IMR-90 (cell line): ENCODE results near the gene PSMD4. TPM values are rescaled to one million over a fixed set of nuclear protein-coding genes. Genes with fewer than 3 reads are reported as not detected.

Experiments
- ATAC-seq: fragments of 200-7000 bp; cut with Tn5 transposase; 2 replicates; pipeline ENCODE4 v1.9.1; 2020; ENCODE audit warnings: low read depth, mild to moderate bottlenecking, moderate library complexity
- BruUV-seq: library from RNA; stranded (reverse); fragments of 400-500 nt; replicated peaks from 2 replicates; lab custom pipeline; 2021; lab: Mats Ljungman, UMichigan
- CTCF ChIA-PET: fragments of 300-600 bp; formaldehyde crosslinking; extraction: SDS; loops from one replicate; lab custom pipeline; 2021; ENCODE audit warnings: antibody characterized with exemption; lab: Yijun Ruan, JAX
- POLR2A ChIA-PET: fragments of 300-600 bp; sonication (Branson Sonifier 250); formaldehyde crosslinking; loops from one replicate; lab custom pipeline; 2022; ENCODE audit warnings: antibody characterized with exemption; ENCODE audit not compliant: unreplicated experiment; lab: Charles Lee
- DNase-seq: peaks from one replicate; pipeline ENCODE4 v3.0.0; 2013
- H2AFZ ChIP-seq: replicated peaks from 2 replicates; pipeline ENCODE3; 2013; ENCODE audit warnings: low read length, mild to moderate bottlenecking; ENCODE audit not compliant: poor library complexity
- H2AK5ac ChIP-seq: 2 replicates; pipeline ENCODE4 v1.6.1; 2013; ENCODE audit warnings: low read depth, low read length, inconsistent platforms
- H2AK9ac ChIP-seq: replicated peaks from 2 replicates; pipeline ENCODE3; 2013; ENCODE audit warnings: mild to moderate bottlenecking, low read depth, low read length, moderate library complexity; ENCODE audit not compliant: poor library complexity
- H2BK120ac ChIP-seq: 2 replicates; pipeline ENCODE4 v1.6.1; 2013; ENCODE audit warnings: low read depth, low read length, inconsistent platforms
- H2BK15ac ChIP-seq: 3 replicates; pipeline ENCODE4 v1.6.1; 2013; ENCODE audit warnings: low read depth, low read length, inconsistent platforms
- H2BK20ac ChIP-seq: 2 replicates; pipeline ENCODE4 v1.6.1; 2013; ENCODE audit warnings: low read depth, mild to moderate bottlenecking, inconsistent platforms, low read length, moderate library complexity
- H2BK5ac ChIP-seq: 2 replicates; pipeline ENCODE4 v1.6.1; 2013; ENCODE audit warnings: mild to moderate bottlenecking, low read depth, low read length, inconsistent platforms; ENCODE audit not compliant: poor library complexity, severe bottlenecking
- H3K14ac ChIP-seq: replicated peaks from 2 replicates; pipeline ENCODE4 v1.6.1; 2013; ENCODE audit warnings: low read depth, low read length, inconsistent platforms
- H3K18ac ChIP-seq: 2 replicates; pipeline ENCODE4 v1.6.1; 2013; ENCODE audit warnings: low read depth, low read length, control low read depth
- H3K23ac ChIP-seq: 2 replicates; pipeline ENCODE4 v1.6.1; 2013; ENCODE audit warnings: low read depth, low read length, inconsistent platforms
- H3K27ac ChIP-seq: 2 replicates; pipeline ENCODE4 v1.5.1; 2013; ENCODE audit warnings: mild to moderate bottlenecking, control low read depth, low read length; ENCODE audit not compliant: insufficient read depth
- H3K27me3 ChIP-seq: 2 replicates; pipeline ENCODE4 v1.6.1; 2013; ENCODE audit warnings: low read length; ENCODE audit not compliant: control insufficient read depth, insufficient read depth
- H3K36me3 ChIP-seq: 2 replicates; pipeline ENCODE4 v1.6.1; 2013; ENCODE audit warnings: low read length, mixed read lengths; ENCODE audit not compliant: control insufficient read depth, insufficient read depth
- H3K4ac ChIP-seq: 2 replicates; pipeline ENCODE4 v1.6.1; 2013; ENCODE audit warnings: low read depth, low read length, inconsistent platforms
- H3K4me1 ChIP-seq: 2 replicates; pipeline ENCODE4 v1.6.1; 2013; ENCODE audit warnings: low read length, mixed read lengths; ENCODE audit not compliant: control insufficient read depth, insufficient read depth
- H3K4me2 ChIP-seq: 2 replicates; pipeline ENCODE4 v1.6.1; 2013; ENCODE audit warnings: low read depth, mild to moderate bottlenecking, control low read depth, low read length, moderate library complexity
- H3K4me3 ChIP-seq: 2 replicates; pipeline ENCODE4 v1.5.1; 2013; ENCODE audit warnings: low read depth, mild to moderate bottlenecking, control low read depth, low read length, moderate library complexity; ENCODE audit not compliant: insufficient read depth
- H3K56ac ChIP-seq: 2 replicates; pipeline ENCODE4 v1.6.1; 2013; ENCODE audit warnings: low read length, inconsistent platforms; ENCODE audit not compliant: insufficient read depth; ENCODE audit errors: extremely low read depth
- H3K79me1 ChIP-seq, 2 experiments: 2 replicates each; pipeline ENCODE4 v1.6.1; 2013; ENCODE audit warnings: low read length in 2 of 2, inconsistent platforms in 1 of 2, low read depth in 1 of 2
- H3K9ac ChIP-seq: 2 replicates; pipeline ENCODE4 v1.6.1; 2013; ENCODE audit warnings: low read depth, low read length, control low read depth
- H3K9me1 ChIP-seq: 2 replicates; pipeline ENCODE4 v1.6.1; 2013; ENCODE audit warnings: low read length, inconsistent platforms; ENCODE audit not compliant: insufficient read depth
- H3K9me3 ChIP-seq: 2 replicates; pipeline ENCODE4 v1.6.1; 2013; ENCODE audit warnings: low read length; ENCODE audit not compliant: control insufficient read depth, insufficient read depth
- H4K20me1 ChIP-seq: 2 replicates; pipeline ENCODE4 v1.6.1; 2013; ENCODE audit warnings: low read length, inconsistent platforms; ENCODE audit not compliant: insufficient read depth
- H4K5ac ChIP-seq: 2 replicates; pipeline ENCODE4 v1.6.1; 2013; ENCODE audit warnings: mild to moderate bottlenecking, low read depth, low read length, control low read depth
- H4K8ac ChIP-seq, 2 experiments: 2 replicates each; pipeline ENCODE4 v1.6.1; 2013; ENCODE audit warnings: low read depth in 2 of 2, low read length in 2 of 2, control low read depth in 1 of 2, inconsistent platforms in 1 of 2
- H4K91ac ChIP-seq: 2 replicates; pipeline ENCODE4 v1.6.1; 2013; ENCODE audit warnings: low read depth, low read length, inconsistent platforms; ENCODE audit not compliant: insufficient read depth
- BHLHE40 ChIP-seq: fragments of 150-350 bp; IDR thresholded peaks from 2 replicates; pipeline ENCODE4 v1.6.1; 2016; ENCODE audit warnings: mild to moderate bottlenecking, low read depth, low read length
- CEBPB ChIP-seq: IDR thresholded peaks from 2 replicates; pipeline ENCODE4 v1.6.1; 2012; ENCODE audit warnings: low read depth, low read length, improper control_type of control experiment
- FOS ChIP-seq: fragments of 150-350 bp; IDR thresholded peaks from 2 replicates; pipeline ENCODE4 v1.6.1; 2016; ENCODE audit warnings: low read depth, low read length
- MAZ ChIP-seq: IDR thresholded peaks from 2 replicates; pipeline ENCODE4 v1.6.1; 2012; ENCODE audit warnings: low read depth, mild to moderate bottlenecking, low read length, improper control_type of control experiment, moderate library complexity, borderline replicate concordance
- RCOR1 ChIP-seq: IDR thresholded peaks from 2 replicates; pipeline ENCODE4 v1.6.1; 2012; ENCODE audit warnings: mild to moderate bottlenecking, low read length, improper control_type of control experiment; ENCODE audit not compliant: insufficient replicate concordance
- RFX5 ChIP-seq: IDR thresholded peaks from 2 replicates; pipeline ENCODE4 v1.8.0; 2012; ENCODE audit warnings: low read depth, mild to moderate bottlenecking, low read length, moderate library complexity
- WGBS, 2 experiments: methylation state at CpG; one replicate each; pipeline versions ENCODE4 v1.1.5 to v1.1.7; 2013; ENCODE audit warnings: missing lambda C conversion rate in 2 of 2; ENCODE audit not compliant: insufficient read length in 1 of 2; ENCODE audit errors: extremely low coverage in 2 of 2; 5-methylcytosine and 5-hydroxymethylcytosine counted together
- dilution Hi-C: fragments of 300-500 bp; cut with HindIII; formaldehyde crosslinking; loops from one replicate; pipeline ENCODE4 v1.14.3; 2018; ENCODE audit warnings: low sequenced_read_pairs; ENCODE audit not compliant: unreplicated experiment
- in situ Hi-C: fragments of 300-500 bp; cut with MboI; formaldehyde crosslinking; loops from 3 replicates; pipeline ENCODE4 v1.14.3; 2019; ENCODE audit warnings: low sequenced_read_pairs, inconsistent platforms, mixed read lengths
- intact Hi-C: fragments of 100-400 bp; cut with micrococcal nuclease; formaldehyde crosslinking; loops from 2 replicates; pipeline ENCODE4 v1.10.0; 2022
- polyA plus RNA-seq, 3 experiments: library from polyadenylated mRNA; depleted of rRNA; stranded (reverse); fragments of >200 nt; gene quantifications; 2 replicates each; pipeline ENCODE4 v1.2.3, GENCODE V29; 2012; ENCODE audit warnings: low replicate concordance in 1 of 3
- total RNA-seq: library from RNA; depleted of rRNA; stranded (reverse); fragments of >200 nt; gene quantifications from 2 replicates; pipeline ENCODE4 v1.2.3, GENCODE V29; 2012
- TF ChIP-seq, protein P1 (sequence below): fragments of 150-350 bp; IDR thresholded peaks from 2 replicates; pipeline ENCODE4 v1.6.1; 2016; ENCODE audit warnings: low read depth, mild to moderate bottlenecking, low read length, moderate library complexity, borderline replicate concordance

Gene PSMD4
- total and polyA plus RNA-seq, 2 of the 4 experiments (the other 2 are of a cell fraction), result 289 to 314 TPM

DNA sequence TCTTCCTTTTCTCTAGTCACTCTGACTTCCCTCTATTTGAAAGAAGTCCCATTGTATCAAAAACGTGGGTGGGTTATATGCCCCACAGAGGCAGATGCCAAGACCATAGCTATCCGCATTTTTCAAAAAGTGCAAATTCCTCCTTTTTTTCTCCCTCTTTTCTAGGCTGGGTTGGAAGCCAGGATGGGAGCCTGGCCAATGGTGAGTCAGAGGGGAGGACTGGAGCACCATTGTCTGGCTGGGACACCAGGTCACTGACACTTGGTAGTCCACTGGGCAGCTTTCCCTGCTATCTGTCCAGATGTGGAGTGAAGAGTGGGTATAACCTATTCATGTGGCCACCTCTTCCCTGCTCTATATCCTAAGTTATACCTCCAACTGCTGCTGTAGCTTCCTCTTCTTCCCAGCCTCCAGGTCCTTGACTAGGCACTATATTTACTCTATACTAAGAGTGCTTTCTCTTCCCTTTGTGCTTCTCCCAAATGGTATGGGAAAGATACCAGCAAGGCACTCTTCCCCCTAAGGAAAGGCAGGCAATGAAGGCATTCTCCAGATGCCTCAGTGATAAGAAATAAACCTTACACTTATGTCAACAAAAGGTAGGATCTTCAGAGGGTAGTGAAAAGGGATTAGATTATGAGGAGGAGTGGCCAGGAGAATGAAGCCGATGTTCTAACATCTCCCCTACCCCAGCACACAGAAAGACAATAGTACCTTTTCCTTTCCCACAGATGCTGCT lies 59.8 kb downstream of the PSMD4 start:
- WGBS, 2 experiments, result no CpG with 5 or more reads among the region's 3 CpGs
- H2BK20ac ChIP-seq, result peak overlapping the region; percentile 62; the same call in 1 of the 2 replicates
- H2AFZ ChIP-seq, result no peak overlapping the region
- dilution Hi-C loops (no loop called here), intact Hi-C loops (no loop called here), in situ Hi-C loops (loop anchor here (25.0 kb wide), 1 partner anchor 673 kb away; the partner anchor contains the start of gene S100A10)
- peak overlapping the region; percentile 51; the same call in 1 of the 2 replicates for H3K23ac ChIP-seq
- no peak overlapping the region for H3K56ac ChIP-seq
- peak overlapping the region; percentile 39 for H2AK9ac ChIP-seq
- H3K4me1 ChIP-seq, result peaks cover 37% of the 10 kb centered on the region
- no peaks in the 10 kb centered on the region for H3K9me3 ChIP-seq
- H4K20me1 ChIP-seq, result peaks cover 51% of the 10 kb centered on the region
- no peaks in the 10 kb centered on the region for H3K27me3 ChIP-seq
- 0 out of 2 replicates have a peak overlapping the region, but pooled peaks have one; percentile 23 for H4K91ac ChIP-seq
- H3K4me3 ChIP-seq, result no peak overlapping the region
- no TSS peak for BruUV-seq
- peak overlapping the region; percentile 58 for H3K4ac ChIP-seq
- H2AK5ac ChIP-seq, result peak overlapping the region; percentile 52
- H3K36me3 ChIP-seq, result peaks cover 34% of the 10 kb centered on the region
- H3K9me1 ChIP-seq, result peaks cover 46% of the 10 kb centered on the region
- peak overlapping the region; percentile 11 for H2BK5ac ChIP-seq
- no peak overlapping the region for H3K27ac ChIP-seq
- 0 out of 2 replicates have a peak overlapping the region, but pooled peaks have one; percentile 9 for H3K4me2 ChIP-seq
- H2BK120ac ChIP-seq, result peak overlapping the region; percentile 85
- H3K79me1 ChIP-seq, result peaks cover 36 to 85% of the 10 kb centered on the region in 2 experiments
- DNase-seq (peak; percentile 87), ATAC-seq (peak; percentile 25)
- TF ChIP-seq, protein P1, sequence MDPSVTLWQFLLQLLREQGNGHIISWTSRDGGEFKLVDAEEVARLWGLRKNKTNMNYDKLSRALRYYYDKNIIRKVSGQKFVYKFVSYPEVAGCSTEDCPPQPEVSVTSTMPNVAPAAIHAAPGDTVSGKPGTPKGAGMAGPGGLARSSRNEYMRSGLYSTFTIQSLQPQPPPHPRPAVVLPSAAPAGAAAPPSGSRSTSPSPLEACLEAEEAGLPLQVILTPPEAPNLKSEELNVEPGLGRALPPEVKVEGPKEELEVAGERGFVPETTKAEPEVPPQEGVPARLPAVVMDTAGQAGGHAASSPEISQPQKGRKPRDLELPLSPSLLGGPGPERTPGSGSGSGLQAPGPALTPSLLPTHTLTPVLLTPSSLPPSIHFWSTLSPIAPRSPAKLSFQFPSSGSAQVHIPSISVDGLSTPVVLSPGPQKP, result no peak
- TF ChIP-seq CEBPB, result no peak
- 0 out of 2 replicates have a peak, but pooled peaks have one; percentile 8 for TF ChIP-seq BHLHE40
- TF ChIP-seq RCOR1, result peak; percentile 47
- peak; percentile 70; the same call in 1 of the 2 replicates for TF ChIP-seq FOS
- TF ChIP-seq MAZ, result peak; percentile 11; the same call in 1 of the 2 replicates
- no peak for TF ChIP-seq RFX5
- peak overlapping the region; percentile 64 for H2BK15ac ChIP-seq
- H3K14ac ChIP-seq, result no peak overlapping the region; the same call in 1 of the 2 replicates
- no peak overlapping the region for H4K5ac ChIP-seq
- ChIA-PET POLR2A (interaction anchor here (1.2 kb wide), 1 partner anchor 13 kb away, joined by 4 read pairs; the partner anchor contains the start of gene PI4KB), CTCF (interaction anchor here (0.6 to 1.5 kb wide), 3 partner anchors 13 to 27 kb away, joined by 4 to 6 read pairs (median 5); partner anchors contain the start of gene PI4KB)
- no peak overlapping the region for H3K18ac ChIP-seq
- H3K9ac ChIP-seq, result no peak overlapping the region
- H4K8ac ChIP-seq, result no peak overlapping the region
